GM18868 (cell line): Measurements from ENCODE around the gene SEC23A.
A peak's percentile ranks its signal among the peaks of the same experiment; 100 is the strongest.

Source experiments
- ATAC-seq: cut with Tn5 transposase; IDR thresholded peaks from one replicate; pipeline ENCODE4 v1.9.1; 2021; ENCODE audit warnings: mild to moderate bottlenecking, moderate library complexity; ENCODE audit not compliant: unreplicated experiment

The SEC23A gene

DNA sequence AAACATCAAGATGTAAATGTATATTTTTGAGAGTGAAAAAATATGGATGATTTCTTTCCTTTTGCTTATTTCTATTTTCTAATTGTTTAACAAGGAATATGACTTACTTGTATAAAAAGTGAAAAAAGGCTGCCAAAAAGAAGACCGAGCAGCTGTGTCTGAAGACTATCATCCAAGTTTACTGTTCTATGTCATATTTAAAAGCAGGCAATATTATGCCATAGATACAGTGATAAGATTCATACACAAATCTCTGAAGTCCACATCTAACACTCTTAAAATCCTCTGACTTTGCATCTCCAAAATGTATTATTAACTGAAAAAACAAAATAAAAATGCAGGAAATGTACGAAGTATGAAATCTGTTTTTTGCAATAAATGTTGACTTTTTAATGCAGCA is 109.1 kb downstream of the SEC23A start:
- no peak for ATAC-seq

- ATAC-seq, result no peak
These were observed 110.8 kb downstream of the SEC23A start for GRCh38 chr14:38992067-38992844.

GRCh38 chr14:38991299-38991698 is 111.7 kb downstream of the SEC23A start:
- no peak for ATAC-seq

GRCh38 chr14:38989922-38990546 is 113.0 kb downstream of the SEC23A start:
- peak; percentile 96 for ATAC-seq

DNA sequence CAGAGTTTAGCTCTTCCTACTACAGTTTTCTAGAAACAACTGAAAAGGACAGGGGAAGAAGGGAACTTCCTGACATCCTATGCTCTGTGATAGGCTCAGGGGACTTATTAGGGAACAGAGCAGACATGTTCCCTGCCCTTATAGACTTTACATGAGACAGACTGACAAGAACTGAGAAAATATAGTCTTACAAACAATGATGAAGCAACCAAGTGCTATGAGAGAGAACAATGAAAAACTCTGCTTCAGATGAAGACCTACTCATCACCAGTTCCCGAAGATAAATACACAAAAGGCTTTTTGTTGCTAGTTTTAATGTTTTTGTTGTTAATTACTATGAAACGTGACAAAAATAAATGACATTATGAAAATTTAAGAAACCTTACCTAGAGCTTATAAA is 115.3 kb downstream of the SEC23A start:
- ATAC-seq, result no peak

DNA sequence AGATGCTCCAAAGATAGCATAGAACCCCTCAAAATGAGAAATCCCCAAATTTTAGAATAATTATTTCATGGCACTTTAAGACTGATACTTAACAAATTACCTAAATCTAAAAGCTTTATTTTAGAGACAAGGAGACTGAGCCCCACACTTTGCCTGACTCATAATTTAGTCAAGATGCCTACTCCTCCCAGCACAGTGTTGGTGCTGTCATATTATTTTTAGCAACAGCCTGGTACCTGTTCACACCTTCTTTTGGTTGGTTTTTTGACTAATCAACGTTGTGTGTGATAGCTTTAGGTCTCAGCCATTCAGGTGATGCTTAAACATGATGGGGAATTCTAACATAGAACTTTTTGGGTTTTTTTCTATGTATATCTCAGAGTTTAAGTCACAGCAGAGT is 120.2 kb downstream of the SEC23A start:
- ATAC-seq, result no peak

GRCh38 chr14:38982278-38982677 is 120.8 kb downstream of the SEC23A start:
- no peak for ATAC-seq
